Endothelial cell of umbilical vein (primary cell): ENCODE results near the gene TRIM59. TPM values are rescaled to one million over a fixed set of nuclear protein-coding genes. Genes with fewer than 3 reads are reported as not detected.

Source experiments
- BruUV-seq: library from RNA; stranded (reverse); fragments of 400-500 nt; replicated peaks from 2 replicates; lab custom pipeline; 2021; lab: Mats Ljungman, UMichigan
- CTCF ChIA-PET: fragments of 300-600, 350-600 bp; sonication (Branson Sonifier 250); formaldehyde crosslinking; loops from one replicate; lab custom pipeline; 2021; ENCODE audit warnings: antibody characterized with exemption, inconsistent platforms; lab: Charles Lee
- POLR2A ChIA-PET: fragments of 300-600, 350-600 bp; sonication (Branson Sonifier 250); formaldehyde crosslinking; loops from one replicate; lab custom pipeline; 2021; ENCODE audit warnings: antibody characterized with exemption, inconsistent platforms; lab: Charles Lee
- DNase-seq: peaks from one replicate; pipeline ENCODE4 v3.0.0-alpha.2; 2011; ENCODE audit warnings: low read depth, low spot score
- FAIRE-seq: peaks from 2 replicates; lab custom pipeline; 2011; peaks lifted over from hg19 to GRCh38; lab: Jason Lieb, UNC
- H2AFZ ChIP-seq: 2 replicates; pipeline ENCODE4 v1.6.0; 2012; ENCODE audit warnings: low read depth, low read length, control low read depth, inconsistent platforms
- H3K27ac ChIP-seq: 2 replicates; pipeline ENCODE4 v1.5.1; 2011; ENCODE audit warnings: low read depth, mild to moderate bottlenecking, control low read depth, low read length, moderate library complexity; ENCODE audit not compliant: insufficient read depth
- H3K27me3 ChIP-seq, 2 experiments: 2 replicates each; pipeline versions ENCODE4 v1.6.0 to v1.6.1; 2011; ENCODE audit warnings: low read length in 2 of 2, mixed read lengths in 1 of 2; ENCODE audit not compliant: control insufficient read depth in 2 of 2, insufficient read depth in 2 of 2
- H3K36me3 ChIP-seq, 2 experiments: 2 replicates in 1 of 2; 3 replicates in 1 of 2; pipeline ENCODE4 v1.5.1; 2011; ENCODE audit warnings: low read length in 2 of 2, mild to moderate bottlenecking in 1 of 2, moderate library complexity in 1 of 2; ENCODE audit not compliant: control insufficient read depth in 2 of 2, insufficient read depth in 2 of 2; ENCODE audit errors: extremely low read depth in 1 of 2
- H3K4me1 ChIP-seq: 3 replicates; pipeline ENCODE4 v1.5.1; 2011; ENCODE audit warnings: mild to moderate bottlenecking, low read length; ENCODE audit not compliant: control insufficient read depth, insufficient read depth; ENCODE audit errors: extremely low read depth
- H3K4me2 ChIP-seq: 2 replicates; pipeline ENCODE4 v1.6.1; 2011; ENCODE audit warnings: low read length, control low read depth, mixed read lengths; ENCODE audit not compliant: insufficient read depth
- H3K4me3 ChIP-seq, 3 experiments: fragments of 200-600 bp in 1 of 3; sonication (generic), shearing (Covaris generic) in 1 of 3; replicated peaks in 1 of 3; 2 replicates each; pipeline ENCODE4 v1.5.1; 2011 to 2016; ENCODE audit warnings: control low read depth in 3 of 3, low read length in 3 of 3, mild to moderate bottlenecking in 2 of 3, inconsistent platforms in 1 of 3, low read depth in 1 of 3, moderate library complexity in 1 of 3; ENCODE audit not compliant: insufficient read depth in 1 of 3
- H3K79me2 ChIP-seq: 2 replicates; pipeline ENCODE4 v1.6.0; 2012; ENCODE audit warnings: low read length, inconsistent platforms; ENCODE audit not compliant: control insufficient read depth, insufficient read depth
- H3K9ac ChIP-seq: replicated peaks from 2 replicates; pipeline ENCODE3; 2011; ENCODE audit warnings: low read length, control low read depth; ENCODE audit not compliant: insufficient read depth; ENCODE audit errors: extremely low read depth
- H3K9me1 ChIP-seq: replicated peaks from 3 replicates; pipeline ENCODE4 v1.6.0; 2011; ENCODE audit warnings: mild to moderate bottlenecking, low read length; ENCODE audit not compliant: control insufficient read depth, insufficient read depth; ENCODE audit errors: extremely low read depth
- H3K9me3 ChIP-seq: replicated peaks from 2 replicates; pipeline ENCODE4 v1.5.1; 2012; ENCODE audit warnings: low read length, inconsistent platforms; ENCODE audit not compliant: control insufficient read depth, insufficient read depth
- H4K20me1 ChIP-seq: replicated peaks from 2 replicates; pipeline ENCODE3; 2011; ENCODE audit warnings: mild to moderate bottlenecking, low read length; ENCODE audit not compliant: control insufficient read depth, insufficient read depth; ENCODE audit errors: extremely low read depth
- CTCF ChIP-seq, 2 donors: IDR thresholded peaks; 1 replicate in 1 of 2; 2 replicates in 1 of 2; pipeline ENCODE4 v1.5.1; 2011; ENCODE audit warnings: low read length in 2 of 2, mild to moderate bottlenecking in 2 of 2, moderate library complexity in 2 of 2, control low read depth in 1 of 2, inconsistent platforms in 1 of 2, low read depth in 1 of 2; ENCODE audit not compliant: insufficient read depth in 1 of 2; ENCODE audit errors: extremely low read depth in 1 of 2
- EZH2 ChIP-seq: IDR thresholded peaks from 2 replicates; pipeline ENCODE4 v1.6.1; 2012; ENCODE audit warnings: borderline replicate concordance, low read depth, mild to moderate bottlenecking, moderate library complexity, low read length, inconsistent platforms; ENCODE audit not compliant: severe bottlenecking
- FOS ChIP-seq: IDR thresholded peaks from 2 replicates; pipeline ENCODE4 v1.6.1; 2011; ENCODE audit warnings: mild to moderate bottlenecking, low read length, moderate library complexity, borderline replicate concordance; ENCODE audit not compliant: insufficient read depth
- GATA2 ChIP-seq: IDR thresholded peaks from 2 replicates; pipeline ENCODE4 v1.7.0; 2011; ENCODE audit warnings: low read depth, mild to moderate bottlenecking, moderate library complexity, mixed read lengths, low read length; ENCODE audit not compliant: insufficient read length, insufficient read depth
- JUN ChIP-seq: IDR thresholded peaks from 2 replicates; pipeline ENCODE4 v1.6.1; 2011; ENCODE audit warnings: borderline replicate concordance, low read depth; ENCODE audit not compliant: insufficient read length, insufficient read depth
- MAX ChIP-seq: IDR thresholded peaks from 2 replicates; pipeline ENCODE4 v1.6.1; 2011; ENCODE audit not compliant: insufficient read depth, insufficient read length
- MYC ChIP-seq: IDR thresholded peaks from one replicate; pipeline ENCODE4 v1.6.1; 2011; ENCODE audit warnings: mild to moderate bottlenecking, low read depth, low read length
- POLR2A ChIP-seq: IDR thresholded peaks from 2 replicates; pipeline ENCODE4 v1.6.1; 2012; ENCODE audit warnings: low read depth, mild to moderate bottlenecking, control low read depth, low read length
- POLR2AphosphoS5 ChIP-seq: IDR thresholded peaks from 2 replicates; pipeline ENCODE4 v1.6.1; 2012; ENCODE audit warnings: low read depth, mild to moderate bottlenecking, control low read depth, low read length, moderate library complexity; ENCODE audit not compliant: insufficient read depth
- dilution Hi-C: fragments of 300-500 bp; cut with MboI; formaldehyde crosslinking; loops from one replicate; pipeline ENCODE4 v1.15.0; 2019; ENCODE audit warnings: low sequenced_read_pairs; ENCODE audit not compliant: extremely low pct_ligation_motif_present
- intact Hi-C: fragments of 100-400 bp; cut with micrococcal nuclease; formaldehyde crosslinking; loops from one replicate; pipeline ENCODE4 v1.10.0; 2022
- polyA plus RNA-seq, 4 experiments: library from polyadenylated mRNA; depleted of rRNA in 3 of 4; stranded (reverse) in 3 of 4; unstranded in 1 of 4; fragments of >200 nt; gene quantifications; 2 replicates each; pipeline versions ENCODE4 v1.2.1 to v1.2.3, GENCODE V29; 2011 to 2012; ENCODE audit warnings: missing spikeins in 1 of 4
- total RNA-seq: library from RNA; stranded (reverse); gene quantifications from 2 replicates; pipeline ENCODE4 v1.2.3, GENCODE V29; 2021

The TRIM59 gene
- total and polyA plus RNA-seq, 2 donors (not counting 3 experiments of a cell fraction or from before 2014, with no cell fraction given), result 6.8 to 33.0 TPM

- dilution Hi-C loops, result no loop called here
- Histone ChIP-seq H3K4me1 (no peaks in the 10 kb centered on the region), H3K36me3 (peaks cover 3 to 28% of the 10 kb centered on the region in 2 experiments), H2AFZ (no peak overlapping the region), H3K27me3 (no peaks in the 10 kb centered on the region), H3K9me1 (no peaks in the 10 kb centered on the region), H3K4me2 (no peak overlapping the region), H3K9me3 (no peaks in the 10 kb centered on the region), H4K20me1 (no peaks in the 10 kb centered on the region), H3K4me3 (no peak overlapping the region), H3K79me2 (peaks cover 87% of the 10 kb centered on the region), H3K27ac (no peak overlapping the region), H3K9ac (no peak overlapping the region)
- DNase-seq (no peak), FAIRE-seq (no peak)
- ChIA-PET CTCF (no interaction called here), POLR2A (no interaction called here)
- intact Hi-C loops, result loop anchor here (2.0 kb wide), 1 partner anchor 18 kb away; no protein-coding TSS in a partner anchor
- BruUV-seq, result no TSS peak
- TF ChIP-seq CTCF (IDR thresholded peaks at IDR 0.05; ENCODE audit: extremely low read depth in 1 of 2, insufficient read depth in 1 of 2, low read depth in 1 of 2, low read length in 2 of 2) (no peak), MYC (no peak), EZH2 (no peak), MAX (no peak), JUN (no peak), POLR2AphosphoS5 (no peak), GATA2 (no peak), FOS (no peak), POLR2A (no peak)
Observed at GRCh38 chr3:160437083-160437455, 12.5 kb downstream of the TRIM59 start.
